H1 (cell line): Measurements from ENCODE around the gene NUB1. TPM values are rescaled to one million over a fixed set of nuclear protein-coding genes. Genes with fewer than 3 reads are reported as not detected.

ENCODE experiments used
- CTCF ChIA-PET: fragments of 300-600 bp; sonication (Branson Sonifier 250); formaldehyde crosslinking; loops from one replicate; lab custom pipeline; 2021; ENCODE audit not compliant: partially characterized antibody; lab: Charles Lee
- POLR2A ChIA-PET: fragments of 300-600 bp; sonication (Branson Sonifier 250); formaldehyde crosslinking; loops from one replicate; lab custom pipeline; 2021; ENCODE audit warnings: inconsistent platforms; ENCODE audit not compliant: partially characterized antibody; lab: Charles Lee
- DNase-seq, 2 experiments: peaks; one replicate each; pipeline versions ENCODE4 v3.0.0 to v3.0.0-alpha.2; 2010 to 2022; ENCODE audit warnings: low spot score in 2 of 2, low read depth in 1 of 2, mixed read lengths in 1 of 2
- FAIRE-seq: peaks from 2 replicates; lab custom pipeline; 2011; peaks lifted over from hg19 to GRCh38; lab: Jason Lieb, UNC
- H2AFZ ChIP-seq: 2 replicates; pipeline ENCODE4 v1.8.1; 2012; ENCODE audit warnings: low read length, inconsistent platforms
- H2AK5ac ChIP-seq: 2 replicates; pipeline ENCODE4 v1.6.1; 2013; ENCODE audit warnings: low read depth, low read length
- H2BK120ac ChIP-seq: replicated peaks from 2 replicates; pipeline ENCODE3; 2013; ENCODE audit warnings: low read depth, low read length, inconsistent platforms
- H2BK12ac ChIP-seq: 2 replicates; pipeline ENCODE4 v1.6.1; 2013; ENCODE audit warnings: low read depth, low read length
- H2BK15ac ChIP-seq: 2 replicates; pipeline ENCODE4 v1.6.1; 2013; ENCODE audit warnings: low read length
- H2BK20ac ChIP-seq: 2 replicates; pipeline ENCODE4 v1.6.1; 2013; ENCODE audit warnings: low read length
- H2BK5ac ChIP-seq: 2 replicates; pipeline ENCODE4 v1.6.1; 2013; ENCODE audit warnings: low read depth, low read length
- H3K14ac ChIP-seq: 2 replicates; pipeline ENCODE4 v1.6.1; 2013; ENCODE audit warnings: inconsistent platforms; ENCODE audit not compliant: insufficient read length
- H3K18ac ChIP-seq: 2 replicates; pipeline ENCODE4 v1.6.1; 2013; ENCODE audit warnings: low read length; ENCODE audit errors: extremely low read depth
- H3K23ac ChIP-seq: 2 replicates; pipeline ENCODE4 v1.6.1; 2013; ENCODE audit warnings: inconsistent platforms; ENCODE audit not compliant: insufficient read length
- H3K23me2 ChIP-seq: 2 replicates; pipeline ENCODE4 v1.6.1; 2013; ENCODE audit warnings: low read depth, low read length
- H3K27ac ChIP-seq: 2 replicates; pipeline ENCODE4 v1.6.1; 2011; ENCODE audit warnings: low read depth, low read length, inconsistent platforms
- H3K27me3 ChIP-seq, 4 experiments: replicated peaks in 1 of 4; 1 replicate in 1 of 4; 2 replicates in 3 of 4; pipeline versions ENCODE4 v1.6.1 to v1.8.1; 2011 to 2013; ENCODE audit warnings: low read length in 3 of 4, mild to moderate bottlenecking in 3 of 4, inconsistent platforms in 2 of 4, mixed read lengths in 2 of 4, moderate library complexity in 1 of 4; ENCODE audit not compliant: control insufficient read depth in 3 of 4, insufficient read depth in 3 of 4; ENCODE audit errors: extremely low read depth in 1 of 4
- H3K36me3 ChIP-seq, 4 experiments: 2 replicates each; pipeline versions ENCODE4 v1.6.1 to v1.8.1; 2011 to 2013; ENCODE audit warnings: mild to moderate bottlenecking in 4 of 4, low read length in 3 of 4, moderate library complexity in 2 of 4, control low read depth in 1 of 4, inconsistent platforms in 1 of 4; ENCODE audit not compliant: insufficient read depth in 4 of 4, control insufficient read depth in 2 of 4
- H3K4ac ChIP-seq: replicated peaks from 2 replicates; pipeline ENCODE3; 2013; ENCODE audit warnings: low read length, low read depth, mixed read lengths, inconsistent platforms; ENCODE audit not compliant: insufficient read length
- H3K4me1 ChIP-seq, 4 experiments: replicated peaks in 1 of 4; 1 replicate in 1 of 4; 2 replicates in 3 of 4; pipeline versions ENCODE4 v1.6.1 to v1.8.1; 2011 to 2013; ENCODE audit warnings: low read length in 3 of 4, inconsistent platforms in 2 of 4, mixed read lengths in 1 of 4; ENCODE audit not compliant: insufficient read depth in 4 of 4, control insufficient read depth in 3 of 4
- H3K4me2 ChIP-seq, 2 experiments: 2 replicates each; pipeline versions ENCODE4 v1.6.1 to v1.8.1; 2011 to 2013; ENCODE audit warnings: low read depth in 2 of 2, low read length in 2 of 2, control low read depth in 1 of 2, inconsistent platforms in 1 of 2, mild to moderate bottlenecking in 1 of 2; ENCODE audit not compliant: insufficient read depth in 1 of 2
- H3K4me3 ChIP-seq, 4 experiments: fragments of 200-600, 300-600 bp in 1 of 4; sonication (generic), shearing (Covaris generic), sonication (Bioruptor Twin) in 1 of 4; 2 replicates each; pipeline versions ENCODE4 v1.5.1 to v1.8.1; 2011 to 2016; ENCODE audit warnings: low read length in 4 of 4, low read depth in 3 of 4, control low read depth in 2 of 4, inconsistent platforms in 2 of 4, mild to moderate bottlenecking in 2 of 4, mixed read lengths in 1 of 4, moderate library complexity in 1 of 4; ENCODE audit not compliant: insufficient read depth in 2 of 4; ENCODE audit errors: extremely low read depth in 1 of 4
- H3K56ac ChIP-seq: replicated peaks from 2 replicates; pipeline ENCODE3; 2013; ENCODE audit warnings: low read depth, mild to moderate bottlenecking, mixed read lengths, low read length, inconsistent platforms; ENCODE audit not compliant: insufficient read length
- H3K79me1 ChIP-seq: 2 replicates; pipeline ENCODE4 v1.6.1; 2013; ENCODE audit warnings: low read depth, low read length, control low read depth
- H3K79me2 ChIP-seq, 2 experiments: 2 replicates each; pipeline versions ENCODE4 v1.6.1 to v1.8.1; 2012 to 2013; ENCODE audit warnings: low read length in 2 of 2, mild to moderate bottlenecking in 2 of 2, inconsistent platforms in 1 of 2; ENCODE audit not compliant: insufficient read depth in 2 of 2, control insufficient read depth in 1 of 2
- H3K9ac ChIP-seq, 4 experiments: replicated peaks in 1 of 4; 1 replicate in 1 of 4; 2 replicates in 3 of 4; pipeline versions ENCODE4 v1.6.1 to v1.8.1; 2011 to 2013; ENCODE audit warnings: low read depth in 3 of 4, low read length in 3 of 4, control low read depth in 2 of 4, mild to moderate bottlenecking in 2 of 4, moderate library complexity in 2 of 4, inconsistent platforms in 1 of 4; ENCODE audit errors: extremely low read depth in 1 of 4
- H3K9me3 ChIP-seq, 2 experiments: 2 replicates each; pipeline versions ENCODE4 v1.6.1 to v1.8.1; 2012 to 2013; ENCODE audit warnings: mild to moderate bottlenecking in 2 of 2, moderate library complexity in 2 of 2, control low read depth in 1 of 2, inconsistent platforms in 1 of 2, low read depth in 1 of 2, low read length in 1 of 2, mixed read lengths in 1 of 2; ENCODE audit not compliant: insufficient read depth in 2 of 2
- H4K20me1 ChIP-seq, 2 experiments: replicated peaks in 1 of 2; 2 replicates each; pipeline versions ENCODE3 to v1.8.1; 2011 to 2013; ENCODE audit warnings: inconsistent platforms in 2 of 2, low read length in 2 of 2, mild to moderate bottlenecking in 1 of 2; ENCODE audit not compliant: insufficient read depth in 2 of 2, control insufficient read depth in 1 of 2
- H4K5ac ChIP-seq: 2 replicates; pipeline ENCODE4 v1.6.1; 2013; ENCODE audit warnings: low read length, low read depth, mixed read lengths, inconsistent platforms; ENCODE audit not compliant: insufficient read length
- H4K8ac ChIP-seq: 2 replicates; pipeline ENCODE4 v1.8.0; 2013; ENCODE audit warnings: mild to moderate bottlenecking, moderate library complexity, low read length, inconsistent platforms; ENCODE audit not compliant: insufficient read depth; ENCODE audit errors: extremely low read depth
- H4K91ac ChIP-seq: replicated peaks from 2 replicates; pipeline ENCODE3; 2013; ENCODE audit warnings: low read length, mixed read lengths, inconsistent platforms; ENCODE audit not compliant: insufficient read length
- ASH2L ChIP-seq: fragments of 200-600, 300-600 bp; sonication (generic); IDR thresholded peaks from one replicate; pipeline ENCODE4 v1.7.1; 2017; ENCODE audit warnings: low read length
- ATF3 ChIP-seq: IDR thresholded peaks from 2 replicates; pipeline ENCODE4 v1.6.1; 2011; ENCODE audit warnings: low read depth, mild to moderate bottlenecking, low read length; ENCODE audit not compliant: insufficient read depth
- CBX8 ChIP-seq: fragments of 300-800, 300-1000 bp; sonication (generic); IDR thresholded peaks from 2 replicates; pipeline ENCODE4 v1.7.1; 2016; ENCODE audit warnings: low read depth, low read length, borderline replicate concordance
- EP300 ChIP-seq, 2 experiments: IDR thresholded peaks; 1 replicate in 1 of 2; 2 replicates in 1 of 2; pipeline ENCODE4 v1.6.1; 2011 to 2012; ENCODE audit warnings: low read depth in 2 of 2, low read length in 2 of 2, mild to moderate bottlenecking in 2 of 2, borderline replicate concordance in 1 of 2, inconsistent platforms in 1 of 2, moderate library complexity in 1 of 2
- GABPA ChIP-seq: IDR thresholded peaks from 2 replicates; pipeline ENCODE4 v1.6.1; 2011; ENCODE audit warnings: mild to moderate bottlenecking, low read length, moderate library complexity, borderline replicate concordance; ENCODE audit not compliant: insufficient read depth
- KDM5A ChIP-seq: fragments of 200-600 bp; IDR thresholded peaks from 2 replicates; pipeline ENCODE4 v1.7.1; 2012; ENCODE audit warnings: mild to moderate bottlenecking, low read length, inconsistent platforms, mixed read lengths
- RFX5 ChIP-seq: IDR thresholded peaks from 2 replicates; pipeline ENCODE4 v1.6.1; 2011; ENCODE audit warnings: low read depth, low read length, improper control_type of control experiment, borderline replicate concordance
- SAP30 ChIP-seq: fragments of 300-600 bp; sonication (generic); IDR thresholded peaks from 2 replicates; pipeline ENCODE4 v1.7.1; 2012; ENCODE audit warnings: low read length, moderate library complexity, mild to moderate bottlenecking, inconsistent platforms; ENCODE audit not compliant: insufficient read depth, insufficient replicate concordance
- SP1 ChIP-seq: IDR thresholded peaks from 2 replicates; pipeline ENCODE4 v1.6.1; 2011; ENCODE audit warnings: low read depth, low read length
- TBP ChIP-seq: IDR thresholded peaks from 2 replicates; pipeline ENCODE4 v1.6.1; 2011; ENCODE audit warnings: low read depth, low read length, improper control_type of control experiment
- USF2 ChIP-seq: IDR thresholded peaks from 2 replicates; pipeline ENCODE4 v1.6.1; 2011; ENCODE audit warnings: low read length, improper control_type of control experiment
- YY1 ChIP-seq: IDR thresholded peaks from 2 replicates; pipeline ENCODE4 v1.6.1; 2011; ENCODE audit warnings: low read depth, mild to moderate bottlenecking, low read length
- WGBS, 2 experiments: shearing (Covaris generic) in 1 of 2; methylation state at CpG; one replicate each; pipeline versions ENCODE4 v1.1.6 to v1.1.7; 2013 to 2015; ENCODE audit warnings: low lambda C conversion rate in 2 of 2, mixed read lengths in 2 of 2, inconsistent platforms in 1 of 2, low coverage in 1 of 2, missing lambda C conversion rate in 1 of 2; ENCODE audit not compliant: insufficient replicate concordance in 2 of 2, insufficient coverage in 1 of 2, insufficient read length in 1 of 2; ENCODE audit errors: extremely low coverage in 1 of 2, missing lambda C conversion rate in 1 of 2; 5-methylcytosine and 5-hydroxymethylcytosine counted together
- polyA plus RNA-seq, 7 experiments: library from polyadenylated mRNA; depleted of rRNA in 3 of 7; stranded (reverse) in 5 of 7; unstranded in 2 of 7; fragments of >200 nt in 5 of 7; fragments of 200-250 nt in 2 of 7; gene quantifications; 1 replicate in 5 of 7; 2 replicates in 1 of 7; 4 replicates in 1 of 7; pipeline versions ENCODE4 v1.2.1 to v1.2.3, GENCODE V29; 2011 to 2013; ENCODE audit warnings: missing spikeins in 2 of 7, mixed read lengths in 2 of 7
- total RNA-seq: library from RNA; stranded (reverse); fragmentation: NEBNext Ultra II Directional; extraction: Animal tissue kit (Norgen Biotek cat#: 25700); gene quantifications from 2 replicates; pipeline ENCODE4 v1.2.1, GENCODE V29; 2021

NUB1 gene
- total and polyA plus RNA-seq, 2 of the 8 experiments (the other 6 are each of a cell fraction or from before 2014, with no cell fraction given): 22.1 to 43.5 TPM

- H4K5ac ChIP-seq: no peak overlapping the region
- H3K9ac ChIP-seq: no peak overlapping the region
- peaks cover 0 to 2% of the 10 kb centered on the region in 2 experiments for H4K20me1 ChIP-seq
- peaks cover 0 to 18% (median 3%) of the 10 kb centered on the region in 4 experiments; a peak in 5 of 8 replicates for H3K36me3 ChIP-seq
- no peak overlapping the region for H2BK15ac ChIP-seq
- H2AK5ac ChIP-seq: no peak overlapping the region
- no peaks in the 10 kb centered on the region for H3K9me3 ChIP-seq
- ChIA-PET CTCF (interaction anchor here (1.4 to 16.9 kb wide), 3 partner anchors 13 to 76 kb away, joined by 3 to 185 read pairs (median 3); no protein-coding TSS in a partner anchor), POLR2A (no interaction called here)
- no peak overlapping the region for H3K27ac ChIP-seq
- no peak overlapping the region for H3K56ac ChIP-seq
- DNase-seq: no peak
- FAIRE-seq: no peak
- no peak overlapping the region for H3K18ac ChIP-seq
- no peak overlapping the region for H2BK12ac ChIP-seq
- no peak overlapping the region for H4K91ac ChIP-seq
- no peak overlapping the region for H2AFZ ChIP-seq
- no peaks in the 10 kb centered on the region for H3K79me2 ChIP-seq
- no peak overlapping the region for H3K14ac ChIP-seq
- no peak overlapping the region for H4K8ac ChIP-seq
- no peaks in the 10 kb centered on the region for H3K27me3 ChIP-seq
- H3K23me2 ChIP-seq: no peaks in the 10 kb centered on the region
- H3K4me3 ChIP-seq: no peak overlapping the region
- no peak overlapping the region for H3K4ac ChIP-seq
- 88% methylated on average over 10 of the region's 15 CpGs; no CpG with 5 or more reads in 1 of the 2 experiments for WGBS, 2 experiments
- no peaks in the 10 kb centered on the region for H3K79me1 ChIP-seq
- no peak overlapping the region for H3K4me2 ChIP-seq
- no peak overlapping the region for H3K23ac ChIP-seq
- no peak overlapping the region for H2BK120ac ChIP-seq
- peaks cover 0 to 9% (median 4%) of the 10 kb centered on the region in 4 experiments; a peak in 3 of 7 replicates for H3K4me1 ChIP-seq
- H2BK5ac ChIP-seq: no peak overlapping the region; the same call in 1 of the 2 replicates
- no peak overlapping the region for H2BK20ac ChIP-seq
- TF ChIP-seq YY1 (no peak), USF2 (no peak), KDM5A (no peak), SAP30 (no peak), SP1 (no peak), CBX8 (no peak), EP300 (IDR thresholded peaks at IDR 0.05; ENCODE audit: borderline replicate concordance in 1 of 2, low read depth in 2 of 2, low read length in 2 of 2) (no peak), ATF3 (no peak), GABPA (no peak), ASH2L (no peak), TBP (no peak), RFX5 (no peak)
Observed at GRCh38 chr7:151374726-151375125, 33.1 kb downstream of the NUB1 start.
